Calu3 (cell line): ENCODE measurements around the gene PODXL. TPM values are rescaled to one million over a fixed set of nuclear protein-coding genes. Genes with fewer than 3 reads are reported as not detected.

Experiments
- BruUV-seq: library from RNA; stranded (reverse); fragments of 400-500 nt; replicated peaks from 2 replicates; lab custom pipeline; 2021; lab: Mats Ljungman, UMichigan
- CTCF ChIA-PET: fragments of 300-600 bp; sonication (Branson Sonifier 250); formaldehyde crosslinking; loops from one replicate; lab custom pipeline; 2022; ENCODE audit warnings: antibody characterized with exemption; lab: Charles Lee
- DNase-seq: peaks from one replicate; pipeline ENCODE4 v3.0.0; 2022
- H3K27ac Mint-ChIP-seq: one replicate; pipeline ENCODE4 v1.8.0; 2022; ENCODE audit warnings: mixed read lengths; ENCODE audit not compliant: unreplicated experiment
- H3K27me3 Mint-ChIP-seq: one replicate; pipeline ENCODE4 v1.8.0; 2022; ENCODE audit warnings: mixed read lengths; ENCODE audit not compliant: unreplicated experiment
- H3K36me3 Mint-ChIP-seq: one replicate; pipeline ENCODE4 v1.8.0; 2022; ENCODE audit warnings: mild to moderate bottlenecking, moderate library complexity, mixed read lengths; ENCODE audit not compliant: insufficient read depth, unreplicated experiment
- H3K4me1 Mint-ChIP-seq: one replicate; pipeline ENCODE4 v1.8.0; 2022; ENCODE audit warnings: mild to moderate bottlenecking, low read depth, mixed read lengths; ENCODE audit not compliant: unreplicated experiment
- H3K4me3 Mint-ChIP-seq: one replicate; pipeline ENCODE4 v1.8.0; 2022; ENCODE audit warnings: mild to moderate bottlenecking, low read depth, moderate library complexity, mixed read lengths; ENCODE audit not compliant: unreplicated experiment
- H3K9me3 Mint-ChIP-seq: one replicate; pipeline ENCODE4 v1.8.0; 2022; ENCODE audit warnings: low read depth, mixed read lengths; ENCODE audit not compliant: unreplicated experiment
- intact Hi-C: fragments of 100-400 bp; cut with micrococcal nuclease; formaldehyde crosslinking; loops from one replicate; pipeline ENCODE4 v1.10.0; 2022; ENCODE audit not compliant: unreplicated experiment
- total RNA-seq: library from RNA; stranded (reverse); gene quantifications from 2 replicates; pipeline ENCODE4 v1.2.3, GENCODE V29; 2022
- TF ChIP-seq, protein P1 (sequence below): fragments of 200-600 bp; IDR thresholded peaks from one replicate; pipeline ENCODE4 v1.8.0; 2022; ENCODE audit warnings: antibody characterized with exemption; ENCODE audit not compliant: unreplicated experiment

PODXL gene
- total RNA-seq, 1 experiment from 2014 or later: 15.5 TPM

- Mint-ChIP-seq H3K9me3 (no peaks in the 10 kb centered on the region), H3K4me1 (no peaks in the 10 kb centered on the region), H3K27me3 (no peaks in the 10 kb centered on the region), H3K36me3 (no peaks in the 10 kb centered on the region), H3K4me3 (no peak overlapping the region), H3K27ac (no peak overlapping the region)
- no peak for DNase-seq
- TF ChIP-seq, protein P1, sequence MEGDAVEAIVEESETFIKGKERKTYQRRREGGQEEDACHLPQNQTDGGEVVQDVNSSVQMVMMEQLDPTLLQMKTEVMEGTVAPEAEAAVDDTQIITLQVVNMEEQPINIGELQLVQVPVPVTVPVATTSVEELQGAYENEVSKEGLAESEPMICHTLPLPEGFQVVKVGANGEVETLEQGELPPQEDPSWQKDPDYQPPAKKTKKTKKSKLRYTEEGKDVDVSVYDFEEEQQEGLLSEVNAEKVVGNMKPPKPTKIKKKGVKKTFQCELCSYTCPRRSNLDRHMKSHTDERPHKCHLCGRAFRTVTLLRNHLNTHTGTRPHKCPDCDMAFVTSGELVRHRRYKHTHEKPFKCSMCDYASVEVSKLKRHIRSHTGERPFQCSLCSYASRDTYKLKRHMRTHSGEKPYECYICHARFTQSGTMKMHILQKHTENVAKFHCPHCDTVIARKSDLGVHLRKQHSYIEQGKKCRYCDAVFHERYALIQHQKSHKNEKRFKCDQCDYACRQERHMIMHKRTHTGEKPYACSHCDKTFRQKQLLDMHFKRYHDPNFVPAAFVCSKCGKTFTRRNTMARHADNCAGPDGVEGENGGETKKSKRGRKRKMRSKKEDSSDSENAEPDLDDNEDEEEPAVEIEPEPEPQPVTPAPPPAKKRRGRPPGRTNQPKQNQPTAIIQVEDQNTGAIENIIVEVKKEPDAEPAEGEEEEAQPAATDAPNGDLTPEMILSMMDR: no peak
- no TSS peak for BruUV-seq
- CTCF ChIA-PET: no interaction called here
- intact Hi-C loops: no loop called here
These were observed 66.5 kb downstream of the PODXL start for GRCh38 chr7:131489881-131490280.

GRCh38 chr7:131489196-131489595, 67.2 kb downstream of the PODXL start:
- H3K27ac Mint-ChIP-seq: no peak overlapping the region

DNA sequence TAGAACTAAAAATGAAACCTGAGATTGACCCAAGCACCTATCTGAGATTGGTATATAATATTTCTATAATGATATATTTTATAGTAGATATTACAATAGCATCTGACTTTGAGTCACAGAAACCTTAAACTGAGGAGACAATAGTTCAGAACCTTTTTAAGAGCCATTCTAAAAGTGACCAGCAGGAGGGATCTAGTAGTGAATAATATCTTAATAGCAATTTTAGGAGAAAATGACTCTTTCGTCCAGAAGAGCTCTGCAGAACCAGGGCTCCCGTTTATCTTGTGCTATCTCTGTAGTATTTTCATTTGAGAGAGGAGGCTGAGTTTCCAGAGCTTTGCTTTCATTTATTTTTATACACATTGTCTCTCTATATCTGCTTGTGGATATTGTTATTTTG, 68.1 kb downstream of the PODXL start:
- no peak overlapping the region for H3K4me3 Mint-ChIP-seq
- no peak overlapping the region for H3K27ac Mint-ChIP-seq
- no peaks in the 10 kb centered on the region for H3K4me1 Mint-ChIP-seq
- no peak for DNase-seq
- TF ChIP-seq, protein P1: no peak
- no TSS peak for BruUV-seq
- no peaks in the 10 kb centered on the region for H3K27me3 Mint-ChIP-seq
- intact Hi-C loops: no loop called here
- H3K9me3 Mint-ChIP-seq: no peaks in the 10 kb centered on the region
- CTCF ChIA-PET: no interaction called here
- peaks cover 5% of the 10 kb centered on the region for H3K36me3 Mint-ChIP-seq

More at GRCh38 chr7:131489196-131489595, 67.2 kb downstream of the PODXL start:
- no TSS peak for BruUV-seq
- Mint-ChIP-seq H3K4me1 (no peaks in the 10 kb centered on the region), H3K27me3 (no peaks in the 10 kb centered on the region), H3K9me3 (no peaks in the 10 kb centered on the region), H3K4me3 (no peak overlapping the region), H3K36me3 (peaks cover 5% of the 10 kb centered on the region)
- intact Hi-C loops: no loop called here
- no peak for DNase-seq
- TF ChIP-seq, protein P1: no peak
- CTCF ChIA-PET: no interaction called here

- intact Hi-C loops: no loop called here
- BruUV-seq: no TSS peak
These were observed 69.2 kb downstream of the PODXL start for GRCh38 chr7:131487217-131487616.

More at GRCh38 chr7:131487217-131487616, 69.2 kb downstream of the PODXL start:
- peaks cover 5% of the 10 kb centered on the region for H3K36me3 Mint-ChIP-seq
- no peaks in the 10 kb centered on the region for H3K27me3 Mint-ChIP-seq
- DNase-seq: no peak
- CTCF ChIA-PET: interaction anchor here (1.5 kb wide), 1 partner anchor 14 kb away, joined by 4 read pairs; no protein-coding TSS in a partner anchor
- H3K4me1 Mint-ChIP-seq: no peaks in the 10 kb centered on the region
- H3K4me3 Mint-ChIP-seq: no peak overlapping the region
- no peaks in the 10 kb centered on the region for H3K9me3 Mint-ChIP-seq
- no peak overlapping the region for H3K27ac Mint-ChIP-seq
- TF ChIP-seq, protein P1: no peak
